Fibroblast of pulmonary artery (primary cell): ENCODE results near the gene TH.

ENCODE experiments used
- DNase-seq: peaks from one replicate; pipeline ENCODE4 v3.0.0-alpha.2; 2010; ENCODE audit warnings: low read depth
- H3K4me3 ChIP-seq: replicated peaks from 2 replicates; pipeline ENCODE4 v1.5.1; 2011; ENCODE audit warnings: low read depth, mild to moderate bottlenecking, control low read depth, low read length, moderate library complexity
- CTCF ChIP-seq: IDR thresholded peaks from 2 replicates; pipeline ENCODE4 v1.5.1; 2011; ENCODE audit warnings: mild to moderate bottlenecking, control low read depth, low read length, inconsistent platforms; ENCODE audit errors: missing control alignments

The TH gene

GRCh38 chr11:2216400-2217064, 44.9 kb upstream of the TH start:
- no peak for DNase-seq
- no peak for TF ChIP-seq CTCF
- no peak overlapping the region for H3K4me3 ChIP-seq

DNA sequence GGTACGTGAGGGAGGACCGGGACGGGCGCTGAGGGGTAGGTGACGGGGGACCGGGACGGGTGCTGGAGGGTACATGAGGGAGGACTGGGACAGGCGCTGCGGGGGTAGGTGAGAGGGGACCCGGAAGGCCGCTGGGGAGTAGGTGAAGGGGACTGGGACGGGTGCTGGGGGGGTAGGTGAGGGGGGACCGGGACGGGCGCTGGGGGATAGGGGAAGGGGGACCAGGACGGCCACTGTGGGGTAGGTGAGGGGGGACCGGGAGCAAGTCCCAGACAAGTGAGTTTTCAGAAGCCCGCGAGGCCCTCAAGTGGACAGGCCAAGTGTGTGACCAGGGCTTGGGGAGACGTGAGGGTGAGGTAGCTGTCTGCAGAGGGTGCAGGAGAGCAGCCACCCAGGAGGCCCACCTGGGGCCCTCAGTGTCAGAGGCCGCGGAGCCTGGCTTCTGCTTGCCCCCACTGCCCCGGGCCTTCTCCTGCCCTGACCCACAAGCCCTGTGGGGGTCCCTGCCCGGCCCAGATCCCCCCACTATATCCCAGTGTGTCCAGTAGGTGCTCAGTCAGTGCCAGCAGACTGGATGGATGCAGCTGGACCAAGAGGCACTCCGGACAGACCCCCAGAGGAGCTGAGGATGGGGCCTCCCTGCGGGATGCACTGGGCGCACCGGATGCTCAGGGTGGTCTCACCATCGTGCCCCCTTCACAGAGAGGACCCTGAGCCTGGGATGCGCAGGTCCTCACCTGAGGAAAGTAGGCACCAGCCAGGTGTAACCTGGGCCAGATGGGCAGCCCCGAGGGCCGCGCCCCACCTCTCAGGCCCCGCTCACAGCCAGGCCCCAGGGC, 44.2 kb upstream of the TH start:
- TF ChIP-seq CTCF, result no peak
- no peak overlapping the region for H3K4me3 ChIP-seq
- no peak for DNase-seq

DNA sequence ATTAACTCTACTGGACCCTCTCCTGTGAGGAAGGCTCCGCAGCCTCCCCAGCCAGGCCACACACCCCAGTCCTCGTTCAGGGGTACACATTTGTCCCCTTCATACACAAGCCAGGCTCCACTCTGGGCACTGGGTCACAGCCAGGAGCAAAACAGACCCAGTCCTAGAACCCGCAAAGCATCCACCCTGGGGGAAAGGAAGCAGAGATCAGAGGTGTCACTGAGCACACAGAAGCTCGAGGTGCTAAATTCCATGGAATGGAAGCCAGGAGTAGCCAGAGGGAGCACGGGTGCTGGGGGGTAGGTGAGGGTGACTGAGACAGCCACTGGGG, 43.6 kb upstream of the TH start:
- no peak for TF ChIP-seq CTCF
- no peak overlapping the region for H3K4me3 ChIP-seq
- DNase-seq, result no peak

DNA sequence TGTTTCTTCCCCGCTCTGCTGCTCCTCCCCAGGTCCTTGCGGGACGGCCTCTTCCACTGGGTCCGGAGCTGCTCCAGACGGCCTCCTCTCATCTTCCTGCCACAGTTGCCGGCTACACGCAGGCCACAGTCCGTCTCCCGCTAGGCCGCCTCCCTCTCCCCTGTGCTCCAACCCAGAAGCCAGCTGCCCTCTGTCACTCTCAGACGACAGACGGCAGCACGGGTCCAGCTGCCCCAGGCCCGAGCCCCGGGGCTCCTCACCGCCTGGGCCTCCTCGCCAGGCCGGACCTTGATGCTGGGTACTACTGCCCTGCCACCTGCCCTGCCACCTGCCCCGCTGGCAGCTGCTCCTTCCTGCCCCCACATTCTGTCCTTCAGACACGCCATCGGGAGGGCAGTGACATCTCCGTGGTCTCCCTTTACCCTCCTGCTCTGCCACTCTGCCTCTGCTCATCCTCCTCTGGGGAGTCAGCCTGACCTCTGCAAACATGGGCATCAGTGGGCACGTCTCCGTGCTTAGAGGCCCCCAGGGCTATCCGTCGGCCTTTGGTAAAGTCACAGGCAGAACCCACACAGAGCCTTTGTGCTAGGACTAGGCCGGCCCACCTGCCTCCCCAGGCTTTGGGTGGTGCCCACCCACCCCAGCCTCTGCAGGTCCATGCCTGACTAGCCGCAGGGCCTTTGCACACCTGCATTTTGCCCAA, 43.1 kb upstream of the TH start:
- no peak overlapping the region for H3K4me3 ChIP-seq
- TF ChIP-seq CTCF, result no peak
- no peak for DNase-seq

DNA sequence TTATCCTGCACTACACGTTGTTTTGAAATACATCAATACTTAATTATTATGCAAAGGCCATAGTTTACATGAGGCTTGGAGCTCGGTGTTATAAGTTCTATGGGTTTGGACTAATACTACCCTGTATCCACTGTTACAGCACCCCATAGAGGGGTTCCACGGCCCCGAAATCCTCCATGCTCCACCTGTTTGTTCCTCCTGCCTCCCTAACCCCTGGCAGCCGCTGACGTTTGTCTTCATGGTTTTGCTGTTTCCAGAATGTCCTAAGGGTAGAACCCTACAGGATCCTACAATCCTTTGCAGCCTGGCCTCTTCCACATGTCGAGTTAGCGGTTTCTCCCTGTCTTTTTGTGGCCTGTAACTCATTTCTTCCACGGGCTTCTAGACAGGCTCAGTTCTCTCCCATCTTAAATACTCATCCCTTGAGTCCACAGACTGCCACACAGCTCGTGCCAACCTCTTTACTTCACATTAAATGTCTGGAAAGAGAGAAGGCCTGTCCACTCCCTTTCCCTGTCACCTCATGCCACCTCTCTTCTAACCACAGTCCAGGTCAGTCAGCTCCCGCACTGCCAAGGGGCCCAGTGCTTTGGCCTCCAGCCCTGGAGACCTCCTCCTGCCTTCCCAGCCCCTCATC, 42.4 kb upstream of the TH start:
- TF ChIP-seq CTCF, result no peak
- H3K4me3 ChIP-seq, result no peak overlapping the region
- DNase-seq, result no peak

GRCh38 chr11:2213384-2213842, 41.8 kb upstream of the TH start:
- no peak for DNase-seq
- H3K4me3 ChIP-seq, result no peak overlapping the region
- no peak for TF ChIP-seq CTCF
